Neural cell (in vitro differentiated cells): ENCODE data around the gene TNFRSF14. TPM values are rescaled to one million over a fixed set of nuclear protein-coding genes. Genes with fewer than 3 reads are reported as not detected.

Experiments used
- H2AFZ ChIP-seq: fragments of 200-600, 300-800 bp; sonication (generic), shearing (Covaris generic); 2 replicates; pipeline ENCODE4 v1.6.0; 2014; ENCODE audit warnings: low read depth, mild to moderate bottlenecking, antibody characterized with exemption, low read length, moderate library complexity
- H3F3A ChIP-seq: fragments of 200-600 bp; shearing (Covaris generic); 2 replicates; pipeline ENCODE4 v1.6.1; 2016; ENCODE audit warnings: mild to moderate bottlenecking, moderate library complexity, mixed read lengths, antibody characterized with exemption, low read length; ENCODE audit not compliant: insufficient read depth, poor library complexity, severe bottlenecking
- H3K27ac ChIP-seq: fragments of 200-600, 300-800 bp; sonication (generic), shearing (Covaris generic); 2 replicates; pipeline ENCODE4 v1.5.1; 2014; ENCODE audit warnings: mild to moderate bottlenecking, low read length, moderate library complexity
- H3K27me3 ChIP-seq: fragments of 300-800, 200-600 bp; sonication (generic), shearing (Covaris generic); 2 replicates; pipeline ENCODE4 v1.6.0; 2014; ENCODE audit warnings: mild to moderate bottlenecking, low read depth, low read length, moderate library complexity; ENCODE audit not compliant: insufficient read depth
- H3K36me3 ChIP-seq: fragments of 300-800, 200-600 bp; sonication (generic), shearing (Covaris generic); 2 replicates; pipeline ENCODE4 v1.5.1; 2014; ENCODE audit warnings: mild to moderate bottlenecking, antibody characterized with exemption, low read length, moderate library complexity; ENCODE audit not compliant: insufficient read depth
- H3K4me2 ChIP-seq: fragments of 300-800, 200-600 bp; sonication (generic), shearing (Covaris generic); 2 replicates; pipeline ENCODE4 v1.6.0; 2014; ENCODE audit warnings: mild to moderate bottlenecking, low read length
- H3K4me3 ChIP-seq: fragments of 300-800, 200-600 bp; sonication (generic), shearing (Covaris generic); 2 replicates; pipeline ENCODE4 v1.5.1; 2014; ENCODE audit warnings: mild to moderate bottlenecking, low read length, moderate library complexity
- H3K79me2 ChIP-seq: fragments of 200-600 bp; shearing (Covaris generic); replicated peaks from 2 replicates; pipeline ENCODE4 v1.6.0; 2014; ENCODE audit warnings: mild to moderate bottlenecking, low read length, moderate library complexity; ENCODE audit not compliant: insufficient read depth
- H3K9ac ChIP-seq: fragments of 300-800, 200-600 bp; sonication (generic), shearing (Covaris generic); 2 replicates; pipeline ENCODE4 v1.6.1; 2016; ENCODE audit warnings: mild to moderate bottlenecking, low read length, mixed read lengths
- H3K9me2 ChIP-seq: fragments of 200-600 bp; shearing (Covaris generic); 2 replicates; pipeline ENCODE4 v1.6.1; 2016; ENCODE audit warnings: mild to moderate bottlenecking, low read length, mixed read lengths; ENCODE audit not compliant: insufficient read depth
- H3K9me3 ChIP-seq: fragments of 200-600, 300-800 bp; sonication (generic), shearing (Covaris generic); 2 replicates; pipeline ENCODE4 v1.6.1; 2016; ENCODE audit warnings: mild to moderate bottlenecking, mixed run types, low read length, moderate library complexity, mixed read lengths
- H4K20me1 ChIP-seq: fragments of 200-600 bp; shearing (Covaris generic); 2 replicates; pipeline ENCODE4 v1.6.1; 2016; ENCODE audit warnings: mild to moderate bottlenecking, mixed run types; ENCODE audit not compliant: insufficient read depth
- EP300 ChIP-seq: fragments of 450-650 bp; conservative IDR thresholded peaks from 2 replicates; pipeline ENCODE4 v1.6.1; 2014; ENCODE audit warnings: antibody characterized with exemption, mild to moderate bottlenecking, moderate library complexity; ENCODE audit not compliant: poor library complexity, severe bottlenecking
- EZH2 ChIP-seq: fragments of 200-600, 300-800 bp; shearing (Covaris generic), sonication (generic); IDR thresholded peaks from 2 replicates; pipeline ENCODE4 v1.6.1; 2014; ENCODE audit warnings: antibody characterized with exemption, low read length, borderline replicate concordance, mild to moderate bottlenecking; ENCODE audit not compliant: insufficient read depth, poor library complexity, severe bottlenecking
- MXI1 ChIP-seq: fragments of 450-650 bp; conservative IDR thresholded peaks from 2 replicates; pipeline ENCODE4 v1.6.1; 2014; ENCODE audit warnings: antibody characterized with exemption, mild to moderate bottlenecking; ENCODE audit not compliant: poor library complexity, severe bottlenecking
- POLR2AphosphoS5 ChIP-seq: IDR thresholded peaks from 2 replicates; pipeline ENCODE4 v1.6.1; 2012
- RAD21 ChIP-seq: fragments of 450-650 bp; conservative IDR thresholded peaks from 2 replicates; pipeline ENCODE4 v1.6.1; 2014; ENCODE audit warnings: antibody characterized with exemption, mild to moderate bottlenecking, moderate library complexity
- REST ChIP-seq: IDR thresholded peaks from 2 replicates; pipeline ENCODE4 v1.6.1; 2012; ENCODE audit warnings: borderline replicate concordance
- SMC3 ChIP-seq: fragments of 450-650 bp; conservative IDR thresholded peaks from 2 replicates; pipeline ENCODE4 v1.6.1; 2014; ENCODE audit warnings: antibody characterized with exemption, mild to moderate bottlenecking, moderate library complexity; ENCODE audit not compliant: poor library complexity
- TAF1 ChIP-seq: IDR thresholded peaks from 2 replicates; pipeline ENCODE4 v1.6.1; 2012; ENCODE audit warnings: low read depth
- polyA plus RNA-seq: library from polyadenylated mRNA; depleted of rRNA; stranded (reverse); fragments of >200 nt; gene quantifications from 2 replicates; pipeline ENCODE4 v1.2.3, GENCODE V29; 2014
- TF ChIP-seq, protein P1 (sequence below): fragments of 450-650 bp; IDR thresholded peaks from 2 replicates; pipeline ENCODE4 v1.5.1; 2014; ENCODE audit warnings: antibody characterized with exemption, mild to moderate bottlenecking, moderate library complexity; ENCODE audit not compliant: poor library complexity, severe bottlenecking

TNFRSF14 gene
- polyA plus RNA-seq, 1 donor from 2014 or later = 1.1 TPM

- H3K36me3 ChIP-seq = no peaks in the 10 kb centered on the region
- no peaks in the 10 kb centered on the region for H3K27me3 ChIP-seq
- peaks cover 3% of the 10 kb centered on the region for H3K9me3 ChIP-seq
- H4K20me1 ChIP-seq = no peaks in the 10 kb centered on the region
- no peak overlapping the region for H2AFZ ChIP-seq
- H3K27ac ChIP-seq = no peak overlapping the region
- H3F3A ChIP-seq = no peaks in the 10 kb centered on the region
- no peaks in the 10 kb centered on the region for H3K79me2 ChIP-seq
- H3K9me2 ChIP-seq = no peaks in the 10 kb centered on the region
- H3K4me2 ChIP-seq = no peak overlapping the region
- no peak overlapping the region for H3K9ac ChIP-seq
- no peak overlapping the region for H3K4me3 ChIP-seq
- TF ChIP-seq TAF1 (no peak), EZH2 (no peak), EP300 (no peak), RAD21 (no peak), MXI1 (no peak), REST (no peak), POLR2AphosphoS5 (no peak), SMC3 (no peak)
- TF ChIP-seq, protein P1, sequence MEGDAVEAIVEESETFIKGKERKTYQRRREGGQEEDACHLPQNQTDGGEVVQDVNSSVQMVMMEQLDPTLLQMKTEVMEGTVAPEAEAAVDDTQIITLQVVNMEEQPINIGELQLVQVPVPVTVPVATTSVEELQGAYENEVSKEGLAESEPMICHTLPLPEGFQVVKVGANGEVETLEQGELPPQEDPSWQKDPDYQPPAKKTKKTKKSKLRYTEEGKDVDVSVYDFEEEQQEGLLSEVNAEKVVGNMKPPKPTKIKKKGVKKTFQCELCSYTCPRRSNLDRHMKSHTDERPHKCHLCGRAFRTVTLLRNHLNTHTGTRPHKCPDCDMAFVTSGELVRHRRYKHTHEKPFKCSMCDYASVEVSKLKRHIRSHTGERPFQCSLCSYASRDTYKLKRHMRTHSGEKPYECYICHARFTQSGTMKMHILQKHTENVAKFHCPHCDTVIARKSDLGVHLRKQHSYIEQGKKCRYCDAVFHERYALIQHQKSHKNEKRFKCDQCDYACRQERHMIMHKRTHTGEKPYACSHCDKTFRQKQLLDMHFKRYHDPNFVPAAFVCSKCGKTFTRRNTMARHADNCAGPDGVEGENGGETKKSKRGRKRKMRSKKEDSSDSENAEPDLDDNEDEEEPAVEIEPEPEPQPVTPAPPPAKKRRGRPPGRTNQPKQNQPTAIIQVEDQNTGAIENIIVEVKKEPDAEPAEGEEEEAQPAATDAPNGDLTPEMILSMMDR = no peak
Observed at GRCh38 chr1:2573250-2573920, 17.2 kb downstream of the TNFRSF14 start.

DNA sequence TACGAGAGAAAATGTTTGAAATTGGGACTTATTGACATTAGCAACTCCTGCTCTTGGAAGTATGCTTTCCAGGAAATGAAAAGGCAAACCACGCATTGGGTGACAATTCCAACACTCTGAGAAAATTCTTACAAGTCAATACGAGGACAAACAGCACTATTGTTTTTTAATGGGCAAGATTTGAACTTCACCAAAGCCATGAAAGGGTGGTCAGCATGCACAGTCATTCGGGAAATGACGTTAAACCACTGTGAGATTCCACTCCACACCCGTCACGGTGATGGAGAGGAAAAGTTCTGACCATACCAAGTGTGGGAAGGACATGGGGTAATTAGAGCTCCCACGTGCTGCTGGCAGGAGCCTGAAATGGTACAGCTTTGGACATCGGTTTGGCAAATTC is 18.2 kb downstream of the TNFRSF14 start:
- H4K20me1 ChIP-seq = no peaks in the 10 kb centered on the region
- no peak overlapping the region for H3K4me3 ChIP-seq
- H3K4me2 ChIP-seq = no peak overlapping the region
- no peaks in the 10 kb centered on the region for H3K36me3 ChIP-seq
- H3K9me2 ChIP-seq = no peaks in the 10 kb centered on the region
- no peaks in the 10 kb centered on the region for H3K27me3 ChIP-seq
- TF ChIP-seq POLR2AphosphoS5 (no peak), EZH2 (no peak), RAD21 (no peak), MXI1 (no peak), EP300 (no peak), TAF1 (no peak)
- peaks cover 3% of the 10 kb centered on the region for H3K9me3 ChIP-seq
- H3K9ac ChIP-seq = no peak overlapping the region
- no peak overlapping the region for H3K27ac ChIP-seq
- no peak overlapping the region for H2AFZ ChIP-seq
- no peaks in the 10 kb centered on the region for H3F3A ChIP-seq
- no peaks in the 10 kb centered on the region for H3K79me2 ChIP-seq
